ENCODE measurements around the gene SETDB1.

GRCh38 chr1:150909585-150910180 lies 16.5 kb upstream of the SETDB1 start:
- TF ChIP-seq CTCF (IDR thresholded peaks at IDR 0.05) (no peak), POLR2A (IDR thresholded peaks at IDR 0.05) (no peak)
